HCT116 (cell line): ENCODE measurements around the gene AHRR. TPM values are rescaled to one million over a fixed set of nuclear protein-coding genes. Genes with fewer than 3 reads are reported as not detected.

Experiments
- ATAC-seq: fragments of 200-7000 bp; cut with Tn5 transposase; 2 replicates; pipeline ENCODE4 v1.9.1; 2020; ENCODE audit warnings: mild to moderate bottlenecking, moderate library complexity
- BruUV-seq: library from RNA; stranded (reverse); fragments of 400-500 nt; replicated peaks from 2 replicates; lab custom pipeline; 2021; lab: Mats Ljungman, UMichigan
- CTCF ChIA-PET: fragments of 300-600 bp; sonication (Branson Sonifier 250); formaldehyde crosslinking; loops from one replicate; lab custom pipeline; 2021; ENCODE audit warnings: antibody characterized with exemption; lab: Charles Lee
- POLR2A ChIA-PET: fragments of 300-600, 350-600 bp; sonication (Branson Sonifier 250); formaldehyde crosslinking; loops from one replicate; lab custom pipeline; 2021; ENCODE audit warnings: antibody characterized with exemption; lab: Charles Lee
- RAD21 ChIA-PET, 2 experiments: fragments of 300-600 bp; sonication (Branson Sonifier 250); formaldehyde crosslinking; loops; one replicate each; lab custom pipeline; 2023; ENCODE audit warnings: low total read pairs in 2 of 2; ENCODE audit not compliant: uncharacterized antibody in 2 of 2, unreplicated experiment in 2 of 2, low non-redundant PET in 1 of 2; lab: Charles Lee
- DNase-seq: peaks from one replicate; pipeline ENCODE4 v3.0.0-alpha.2; 2010; ENCODE audit warnings: low read depth, low spot score
- H2AFZ ChIP-seq: fragments of 200-600 bp; shearing (Covaris generic), sonication (generic); 2 replicates; pipeline ENCODE4 v1.6.1; 2017; ENCODE audit warnings: low read depth, mixed run types, mixed read lengths, antibody characterized with exemption, low read length; ENCODE audit not compliant: poor library complexity, severe bottlenecking
- H3K27ac ChIP-seq: 2 replicates; pipeline ENCODE4 v1.5.1; 2012; ENCODE audit warnings: low read depth, low read length
- H3K27me3 ChIP-seq: fragments of 200-600 bp; sonication (generic); 2 replicates; pipeline ENCODE4 v1.6.1; 2016; ENCODE audit warnings: mixed run types, low read length, mixed read lengths; ENCODE audit not compliant: insufficient read depth
- H3K36me3 ChIP-seq, 2 experiments: fragments of 200-500 bp in 1 of 2; fragments of 200-600 bp in 1 of 2; sonication (Bioruptor generic) in 1 of 2; sonication (generic) in 1 of 2; 2 replicates each; pipeline versions ENCODE4 v1.5.1 to v1.6.1; 2014 to 2016; ENCODE audit warnings: low read length in 2 of 2, inconsistent platforms in 1 of 2, mixed read lengths in 1 of 2, mixed run types in 1 of 2; ENCODE audit not compliant: insufficient read depth in 2 of 2, control insufficient read depth in 1 of 2
- H3K4me1 ChIP-seq, 2 experiments: fragments of 200-600 bp in 1 of 2; sonication (generic) in 1 of 2; 2 replicates each; pipeline versions ENCODE4 v1.5.1 to v1.6.1; 2012 to 2017; ENCODE audit warnings: low read length in 2 of 2, inconsistent platforms in 1 of 2, mild to moderate bottlenecking in 1 of 2, mixed read lengths in 1 of 2, mixed run types in 1 of 2, moderate library complexity in 1 of 2; ENCODE audit not compliant: insufficient read depth in 2 of 2, control insufficient read depth in 1 of 2
- H3K4me2 ChIP-seq: fragments of 200-600 bp; sonication (generic); 2 replicates; pipeline ENCODE4 v1.6.1; 2017; ENCODE audit warnings: mixed run types, low read length, mixed read lengths
- H3K4me3 ChIP-seq, 2 experiments: fragments of 200-600 bp in 1 of 2; sonication (generic) in 1 of 2; replicated peaks in 1 of 2; 2 replicates each; pipeline ENCODE4 v1.5.1; 2011 to 2016; ENCODE audit warnings: low read length in 2 of 2, control low read depth in 1 of 2, low read depth in 1 of 2, mild to moderate bottlenecking in 1 of 2, mixed read lengths in 1 of 2, mixed run types in 1 of 2
- H3K79me2 ChIP-seq: fragments of 200-600 bp; sonication (generic); 2 replicates; pipeline ENCODE4 v1.6.1; 2017; ENCODE audit warnings: mild to moderate bottlenecking, mixed run types, low read length, moderate library complexity, mixed read lengths; ENCODE audit not compliant: insufficient read depth
- H3K9ac ChIP-seq: fragments of 200-600 bp; sonication (generic); 2 replicates; pipeline ENCODE4 v1.6.1; 2016; ENCODE audit warnings: low read length, mixed read lengths
- H3K9me2 ChIP-seq: fragments of 200-600 bp; sonication (generic), shearing (Covaris generic); 2 replicates; pipeline ENCODE4 v1.6.1; 2017; ENCODE audit warnings: mixed run types, mild to moderate bottlenecking, moderate library complexity; ENCODE audit not compliant: insufficient read depth
- H3K9me3 ChIP-seq, 2 experiments: fragments of 200-500 bp in 1 of 2; fragments of 200-600 bp in 1 of 2; sonication (Bioruptor generic) in 1 of 2; sonication (generic) in 1 of 2; 2 replicates each; pipeline ENCODE4 v1.6.1; 2014 to 2017; ENCODE audit warnings: low read length in 2 of 2, mixed read lengths in 2 of 2, inconsistent platforms in 1 of 2, low read depth in 1 of 2, mild to moderate bottlenecking in 1 of 2, mixed run types in 1 of 2, moderate library complexity in 1 of 2; ENCODE audit not compliant: control insufficient read depth in 1 of 2, insufficient read depth in 1 of 2
- H4K20me1 ChIP-seq: fragments of 200-600 bp; sonication (generic), shearing (Covaris generic); 2 replicates; pipeline ENCODE4 v1.6.1; 2017; ENCODE audit warnings: mixed run types, mild to moderate bottlenecking, moderate library complexity; ENCODE audit not compliant: insufficient read depth
- ATF3 ChIP-seq: IDR thresholded peaks from 2 replicates; pipeline ENCODE4 v1.6.1; 2012
- CBX3 ChIP-seq: IDR thresholded peaks from 2 replicates; pipeline ENCODE4 v1.6.1; 2012; ENCODE audit warnings: low read depth
- CTCF ChIP-seq, 3 experiments: fragments of 200-600 bp in 1 of 3; sonication (generic) in 1 of 3; IDR thresholded peaks in 2 of 3; conservative IDR thresholded peaks in 1 of 3; 2 replicates each; pipeline ENCODE4 v1.5.1; 2012 to 2017; ENCODE audit warnings: low read depth in 2 of 3, low read length in 2 of 3, antibody characterized with exemption in 1 of 3, borderline replicate concordance in 1 of 3, control low read depth in 1 of 3, mild to moderate bottlenecking in 1 of 3, mixed read lengths in 1 of 3, mixed run types in 1 of 3, moderate library complexity in 1 of 3; ENCODE audit not compliant: insufficient read depth in 1 of 3
- EGR1 ChIP-seq: IDR thresholded peaks from 2 replicates; pipeline ENCODE4 v1.6.1; 2012; ENCODE audit warnings: low read depth
- ELF1 ChIP-seq: IDR thresholded peaks from 2 replicates; pipeline ENCODE4 v1.6.1; 2012; ENCODE audit warnings: low read depth, borderline replicate concordance
- EZH2 ChIP-seq: fragments of 200-600 bp; sonication (generic); IDR thresholded peaks from 2 replicates; pipeline ENCODE4 v1.6.1; 2017; ENCODE audit warnings: antibody characterized with exemption, mixed run types
- FOSL1 ChIP-seq: IDR thresholded peaks from 2 replicates; pipeline ENCODE4 v1.6.1; 2012; ENCODE audit warnings: low read depth
- MAX ChIP-seq: IDR thresholded peaks from 2 replicates; pipeline ENCODE4 v1.6.1; 2012
- POLR2A ChIP-seq: IDR thresholded peaks from 2 replicates; pipeline ENCODE4 v1.7.0; 2011; ENCODE audit warnings: borderline replicate concordance; ENCODE audit not compliant: insufficient read depth, insufficient read length; ENCODE audit errors: extremely low read depth
- RAD21 ChIP-seq: IDR thresholded peaks from 2 replicates; pipeline ENCODE4 v1.6.1; 2012; ENCODE audit warnings: low read depth, mild to moderate bottlenecking
- SIN3A ChIP-seq: IDR thresholded peaks from 2 replicates; pipeline ENCODE4 v1.6.1; 2012; ENCODE audit warnings: low read depth
- SP1 ChIP-seq: IDR thresholded peaks from 2 replicates; pipeline ENCODE4 v1.6.1; 2012; ENCODE audit warnings: low read depth
- SRF ChIP-seq: IDR thresholded peaks from 2 replicates; pipeline ENCODE4 v1.6.1; 2012; ENCODE audit warnings: low read depth
- TCF7L2 ChIP-seq: IDR thresholded peaks from 2 replicates; pipeline ENCODE4 v1.7.0; 2011; ENCODE audit warnings: borderline replicate concordance, inconsistent platforms; ENCODE audit not compliant: insufficient read depth, insufficient read length; ENCODE audit errors: extremely low read depth
- YY1 ChIP-seq: IDR thresholded peaks from 2 replicates; pipeline ENCODE4 v1.6.1; 2011; ENCODE audit warnings: low read length, low read depth, moderate library complexity, mild to moderate bottlenecking; ENCODE audit not compliant: insufficient replicate concordance; ENCODE audit errors: extremely low read depth
- ZFX ChIP-seq: fragments of 450-650 bp; IDR thresholded peaks from 2 replicates; pipeline ENCODE4 v1.6.1; 2017
- ZNF274 ChIP-seq: fragments of 200-500 bp; sonication (Bioruptor generic); IDR thresholded peaks from 2 replicates; pipeline ENCODE4 v1.6.1; 2014; ENCODE audit warnings: mild to moderate bottlenecking, low read depth, low read length, inconsistent platforms
- intact Hi-C: fragments of 100-400 bp; cut with micrococcal nuclease; formaldehyde crosslinking; loops from 2 replicates; pipeline ENCODE4 v1.10.0; 2022
- total RNA-seq: library from RNA; stranded (reverse); gene quantifications from one replicate; pipeline ENCODE4 v1.2.1, GENCODE V29; 2021; ENCODE audit not compliant: unreplicated experiment

Gene AHRR
- total RNA-seq, 1 experiment from 2014 or later = 12.7 TPM

GRCh38 chr5:329121-329735 lies 7.7 kb downstream of the AHRR start:
- Histone ChIP-seq H3K4me1 (peaks cover 0 to 7% of the 10 kb centered on the region in 2 experiments; a peak in 1 of 4 replicates), H3K9me3 (no peaks in the 10 kb centered on the region), H3K9ac (no peak overlapping the region), H3K79me2 (peaks cover 24% of the 10 kb centered on the region), H3K27ac (no peak overlapping the region), H4K20me1 (no peaks in the 10 kb centered on the region), H3K4me2 (no peak overlapping the region), H3K4me3 (no peak overlapping the region), H3K27me3 (no peaks in the 10 kb centered on the region), H2AFZ (no peak overlapping the region), H3K36me3 (no peaks in the 10 kb centered on the region), H3K9me2 (no peaks in the 10 kb centered on the region)
- ATAC-seq (no peak), DNase-seq (no peak)
- POLR2A ChIA-PET = no interaction called here
- RAD21 ChIA-PET = no interaction called here
- BruUV-seq = no TSS peak
- no peak for TF ChIP-seq ZFX
- no peak for TF ChIP-seq ZNF274
- TF ChIP-seq RAD21 = no peak
- no peak for TF ChIP-seq POLR2A
- no peak for TF ChIP-seq ELF1
- TF ChIP-seq FOSL1 = no peak
- no peak for TF ChIP-seq MAX
- no peak for TF ChIP-seq TCF7L2
- no peak for TF ChIP-seq SIN3A
- TF ChIP-seq EZH2 = no peak
- no peak for TF ChIP-seq CBX3
- TF ChIP-seq SRF = no peak
- TF ChIP-seq YY1 = no peak
- TF ChIP-seq ATF3 = no peak
- no peak for TF ChIP-seq EGR1
- no peak for TF ChIP-seq SP1
- TF ChIP-seq CTCF (IDR thresholded peaks at IDR 0.05 in 2 of 3, conservative IDR thresholded peaks at IDR 0.05 in 1 of 3; ENCODE audit: borderline replicate concordance in 1 of 3, insufficient read depth in 1 of 3, low read depth in 2 of 3, low read length in 2 of 3) = no peak
- CTCF ChIA-PET = interaction anchor here (1.4 kb wide), 1 partner anchor 9 kb away, joined by 9 read pairs; no protein-coding TSS in a partner anchor
- intact Hi-C loops = no loop called here
